ENCODE measurements around the gene PUS10. TPM values are rescaled to one million over a fixed set of nuclear protein-coding genes. Genes with fewer than 3 reads are reported as not detected.

Gene PUS10
- polyA plus RNA-seq, 2 of the 4 experiments (the other 2 are of a cell fraction): 3.3 to 9.3 TPM

Small RNA genes within 50 kb of the gene (small RNA-seq; reads per million reads assigned to genes)
- gene RNA5SP95 (0 reads per million in 6 experiments), gene RNU4-51P (0 reads per million in 6 experiments)

Other genes starting within 250 kb of the PUS10 start
- 9.3 and 11.3 TPM in 2 replicates for gene REL, start 136.7 kb downstream of the PUS10 start, polyA plus RNA-seq (2011; rRNA removed)
- gene REL, start 136.7 kb downstream of the PUS10 start, polyA plus RNA-seq (2017; fragmentation: RNase III; extraction: RNeasy Plus Mini Kit Qiagen cat#74134 plus additional on column Dnase treatment): 2.3 to 2.8 TPM (median 2.4 TPM) in 3 replicates
- gene PEX13, start 535 bp downstream of the PUS10 start, polyA plus RNA-seq (2011; rRNA removed): 41.7 and 42.5 TPM in 2 replicates
- gene PEX13, start 535 bp downstream of the PUS10 start, polyA plus RNA-seq (2017; fragmentation: RNase III; extraction: RNeasy Plus Mini Kit Qiagen cat#74134 plus additional on column Dnase treatment): 13.8 to 18.5 TPM (median 17.4 TPM) in 3 replicates
- gene SANBR, start 47.6 kb upstream of the PUS10 start, polyA plus RNA-seq (2011; rRNA removed): 25.9 and 31.6 TPM in 2 replicates
- 13.9 to 17.1 TPM (median 16.9 TPM) in 3 replicates for gene SANBR, start 47.6 kb upstream of the PUS10 start, polyA plus RNA-seq (2017; fragmentation: RNase III; extraction: RNeasy Plus Mini Kit Qiagen cat#74134 plus additional on column Dnase treatment)
- gene C2orf74, start 143.9 kb upstream of the PUS10 start, polyA plus RNA-seq (2011; rRNA removed): 32.5 and 47.8 TPM in 2 replicates
- 41.8 to 44.5 TPM (median 43.6 TPM) in 3 replicates for gene C2orf74, start 143.9 kb upstream of the PUS10 start, polyA plus RNA-seq (2017; fragmentation: RNase III; extraction: RNeasy Plus Mini Kit Qiagen cat#74134 plus additional on column Dnase treatment)

All from A549 (cell line).